HCT116 (cell line): ENCODE results near the gene DHFR2. TPM values are rescaled to one million over a fixed set of nuclear protein-coding genes. Genes with fewer than 3 reads are reported as not detected.

ENCODE experiments used
- ATAC-seq: fragments of 200-7000 bp; cut with Tn5 transposase; 2 replicates; pipeline ENCODE4 v1.9.1; 2020; ENCODE audit warnings: mild to moderate bottlenecking, moderate library complexity
- BruUV-seq: library from RNA; stranded (reverse); fragments of 400-500 nt; replicated peaks from 2 replicates; lab custom pipeline; 2021; lab: Mats Ljungman, UMichigan
- CTCF ChIA-PET: fragments of 300-600 bp; sonication (Branson Sonifier 250); formaldehyde crosslinking; loops from one replicate; lab custom pipeline; 2021; ENCODE audit warnings: antibody characterized with exemption; lab: Charles Lee
- POLR2A ChIA-PET: fragments of 300-600, 350-600 bp; sonication (Branson Sonifier 250); formaldehyde crosslinking; loops from one replicate; lab custom pipeline; 2021; ENCODE audit warnings: antibody characterized with exemption; lab: Charles Lee
- RAD21 ChIA-PET, 2 experiments: fragments of 300-600 bp; sonication (Branson Sonifier 250); formaldehyde crosslinking; loops; one replicate each; lab custom pipeline; 2023; ENCODE audit warnings: low total read pairs in 2 of 2; ENCODE audit not compliant: uncharacterized antibody in 2 of 2, unreplicated experiment in 2 of 2, low non-redundant PET in 1 of 2; lab: Charles Lee
- DNase-seq: peaks from one replicate; pipeline ENCODE4 v3.0.0-alpha.2; 2010; ENCODE audit warnings: low read depth, low spot score
- H2AFZ ChIP-seq: fragments of 200-600 bp; shearing (Covaris generic), sonication (generic); 2 replicates; pipeline ENCODE4 v1.6.1; 2017; ENCODE audit warnings: low read depth, mixed run types, mixed read lengths, antibody characterized with exemption, low read length; ENCODE audit not compliant: poor library complexity, severe bottlenecking
- H3K27ac ChIP-seq: 2 replicates; pipeline ENCODE4 v1.5.1; 2012; ENCODE audit warnings: low read depth, low read length
- H3K27me3 ChIP-seq: fragments of 200-600 bp; sonication (generic); 2 replicates; pipeline ENCODE4 v1.6.1; 2016; ENCODE audit warnings: mixed run types, low read length, mixed read lengths; ENCODE audit not compliant: insufficient read depth
- H3K36me3 ChIP-seq, 2 experiments: fragments of 200-500 bp in 1 of 2; fragments of 200-600 bp in 1 of 2; sonication (Bioruptor generic) in 1 of 2; sonication (generic) in 1 of 2; 2 replicates each; pipeline versions ENCODE4 v1.5.1 to v1.6.1; 2014 to 2016; ENCODE audit warnings: low read length in 2 of 2, inconsistent platforms in 1 of 2, mixed read lengths in 1 of 2, mixed run types in 1 of 2; ENCODE audit not compliant: insufficient read depth in 2 of 2, control insufficient read depth in 1 of 2
- H3K4me1 ChIP-seq, 2 experiments: fragments of 200-600 bp in 1 of 2; sonication (generic) in 1 of 2; 2 replicates each; pipeline versions ENCODE4 v1.5.1 to v1.6.1; 2012 to 2017; ENCODE audit warnings: low read length in 2 of 2, inconsistent platforms in 1 of 2, mild to moderate bottlenecking in 1 of 2, mixed read lengths in 1 of 2, mixed run types in 1 of 2, moderate library complexity in 1 of 2; ENCODE audit not compliant: insufficient read depth in 2 of 2, control insufficient read depth in 1 of 2
- H3K4me2 ChIP-seq: fragments of 200-600 bp; sonication (generic); 2 replicates; pipeline ENCODE4 v1.6.1; 2017; ENCODE audit warnings: mixed run types, low read length, mixed read lengths
- H3K4me3 ChIP-seq, 2 experiments: fragments of 200-600 bp in 1 of 2; sonication (generic) in 1 of 2; replicated peaks in 1 of 2; 2 replicates each; pipeline ENCODE4 v1.5.1; 2011 to 2016; ENCODE audit warnings: low read length in 2 of 2, control low read depth in 1 of 2, low read depth in 1 of 2, mild to moderate bottlenecking in 1 of 2, mixed read lengths in 1 of 2, mixed run types in 1 of 2
- H3K79me2 ChIP-seq: fragments of 200-600 bp; sonication (generic); 2 replicates; pipeline ENCODE4 v1.6.1; 2017; ENCODE audit warnings: mild to moderate bottlenecking, mixed run types, low read length, moderate library complexity, mixed read lengths; ENCODE audit not compliant: insufficient read depth
- H3K9ac ChIP-seq: fragments of 200-600 bp; sonication (generic); 2 replicates; pipeline ENCODE4 v1.6.1; 2016; ENCODE audit warnings: low read length, mixed read lengths
- H3K9me2 ChIP-seq: fragments of 200-600 bp; sonication (generic), shearing (Covaris generic); 2 replicates; pipeline ENCODE4 v1.6.1; 2017; ENCODE audit warnings: mixed run types, mild to moderate bottlenecking, moderate library complexity; ENCODE audit not compliant: insufficient read depth
- H3K9me3 ChIP-seq, 2 experiments: fragments of 200-500 bp in 1 of 2; fragments of 200-600 bp in 1 of 2; sonication (Bioruptor generic) in 1 of 2; sonication (generic) in 1 of 2; 2 replicates each; pipeline ENCODE4 v1.6.1; 2014 to 2017; ENCODE audit warnings: low read length in 2 of 2, mixed read lengths in 2 of 2, inconsistent platforms in 1 of 2, low read depth in 1 of 2, mild to moderate bottlenecking in 1 of 2, mixed run types in 1 of 2, moderate library complexity in 1 of 2; ENCODE audit not compliant: control insufficient read depth in 1 of 2, insufficient read depth in 1 of 2
- H4K20me1 ChIP-seq: fragments of 200-600 bp; sonication (generic), shearing (Covaris generic); 2 replicates; pipeline ENCODE4 v1.6.1; 2017; ENCODE audit warnings: mixed run types, mild to moderate bottlenecking, moderate library complexity; ENCODE audit not compliant: insufficient read depth
- CBX3 ChIP-seq: IDR thresholded peaks from 2 replicates; pipeline ENCODE4 v1.6.1; 2012; ENCODE audit warnings: low read depth
- CEBPB ChIP-seq: IDR thresholded peaks from 2 replicates; pipeline ENCODE4 v1.6.1; 2012; ENCODE audit warnings: low read depth
- ELF1 ChIP-seq: IDR thresholded peaks from 2 replicates; pipeline ENCODE4 v1.6.1; 2012; ENCODE audit warnings: low read depth, borderline replicate concordance
- EZH2 ChIP-seq: fragments of 200-600 bp; sonication (generic); IDR thresholded peaks from 2 replicates; pipeline ENCODE4 v1.6.1; 2017; ENCODE audit warnings: antibody characterized with exemption, mixed run types
- EZH2phosphoT487 ChIP-seq: fragments of 200-600 bp; IDR thresholded peaks from 2 replicates; pipeline ENCODE4 v1.6.1; 2018; ENCODE audit warnings: antibody characterized with exemption, borderline replicate concordance
- FOSL1 ChIP-seq: IDR thresholded peaks from 2 replicates; pipeline ENCODE4 v1.6.1; 2012; ENCODE audit warnings: low read depth
- JUND ChIP-seq: IDR thresholded peaks from 2 replicates; pipeline ENCODE4 v1.6.1; 2012
- POLR2AphosphoS5 ChIP-seq: IDR thresholded peaks from 2 replicates; pipeline ENCODE4 v1.6.1; 2011; ENCODE audit warnings: mild to moderate bottlenecking, low read depth, low read length, moderate library complexity
- RAD21 ChIP-seq: IDR thresholded peaks from 2 replicates; pipeline ENCODE4 v1.6.1; 2012; ENCODE audit warnings: low read depth, mild to moderate bottlenecking
- SIN3A ChIP-seq: IDR thresholded peaks from 2 replicates; pipeline ENCODE4 v1.6.1; 2012; ENCODE audit warnings: low read depth
- SP1 ChIP-seq: IDR thresholded peaks from 2 replicates; pipeline ENCODE4 v1.6.1; 2012; ENCODE audit warnings: low read depth
- SRF ChIP-seq: IDR thresholded peaks from 2 replicates; pipeline ENCODE4 v1.6.1; 2012; ENCODE audit warnings: low read depth
- TCF7L2 ChIP-seq: IDR thresholded peaks from 2 replicates; pipeline ENCODE4 v1.7.0; 2011; ENCODE audit warnings: borderline replicate concordance, inconsistent platforms; ENCODE audit not compliant: insufficient read depth, insufficient read length; ENCODE audit errors: extremely low read depth
- YY1 ChIP-seq: IDR thresholded peaks from 2 replicates; pipeline ENCODE4 v1.6.1; 2011; ENCODE audit warnings: low read length, low read depth, moderate library complexity, mild to moderate bottlenecking; ENCODE audit not compliant: insufficient replicate concordance; ENCODE audit errors: extremely low read depth
- ZBTB33 ChIP-seq: IDR thresholded peaks from 2 replicates; pipeline ENCODE4 v1.6.1; 2011; ENCODE audit warnings: mild to moderate bottlenecking, low read length, moderate library complexity; ENCODE audit not compliant: insufficient replicate concordance; ENCODE audit errors: extremely low read depth
- ZFX ChIP-seq: fragments of 450-650 bp; IDR thresholded peaks from 2 replicates; pipeline ENCODE4 v1.6.1; 2017
- ZNF274 ChIP-seq: fragments of 200-500 bp; sonication (Bioruptor generic); IDR thresholded peaks from 2 replicates; pipeline ENCODE4 v1.6.1; 2014; ENCODE audit warnings: mild to moderate bottlenecking, low read depth, low read length, inconsistent platforms
- intact Hi-C: fragments of 100-400 bp; cut with micrococcal nuclease; formaldehyde crosslinking; loops from 2 replicates; pipeline ENCODE4 v1.10.0; 2022
- total RNA-seq: library from RNA; stranded (reverse); gene quantifications from one replicate; pipeline ENCODE4 v1.2.1, GENCODE V29; 2021; ENCODE audit not compliant: unreplicated experiment
- TF ChIP-seq, protein P1 (sequence below): IDR thresholded peaks from 2 replicates; pipeline ENCODE4 v1.6.1; 2012
- TF ChIP-seq, protein P2 (sequence below), 3 experiments: fragments of 200-600 bp in 1 of 3; sonication (generic) in 1 of 3; IDR thresholded peaks in 2 of 3; conservative IDR thresholded peaks in 1 of 3; 2 replicates each; pipeline ENCODE4 v1.5.1; 2012 to 2017; ENCODE audit warnings: low read depth in 2 of 3, low read length in 2 of 3, antibody characterized with exemption in 1 of 3, borderline replicate concordance in 1 of 3, control low read depth in 1 of 3, mild to moderate bottlenecking in 1 of 3, mixed read lengths in 1 of 3, mixed run types in 1 of 3, moderate library complexity in 1 of 3; ENCODE audit not compliant: insufficient read depth in 1 of 3

The DHFR2 gene
- total RNA-seq, 1 experiment from 2014 or later, result 1.8 TPM

GRCh38 chr3:94065819-94066480 is 3.2 kb upstream of the DHFR2 start:
- peaks cover 14% of the 10 kb centered on the region; the same call in 1 of the 2 replicates for H3K79me2 ChIP-seq
- no peak overlapping the region for H3K4me3 ChIP-seq
- peaks cover 6 to 15% of the 10 kb centered on the region in 2 experiments; a peak in 3 of 4 replicates for H3K4me1 ChIP-seq
- POLR2A ChIA-PET, result no interaction called here
- no peaks in the 10 kb centered on the region; a peak in 1 of 4 replicates for H3K36me3 ChIP-seq
- H3K4me2 ChIP-seq, result no peak overlapping the region
- ATAC-seq (no peak), DNase-seq (no peak)
- H4K20me1 ChIP-seq, result no peaks in the 10 kb centered on the region
- H3K9me3 ChIP-seq, result no peaks in the 10 kb centered on the region
- RAD21 ChIA-PET, result no interaction called here
- CTCF ChIA-PET, result no interaction called here
- no peak overlapping the region for H3K9ac ChIP-seq
- H2AFZ ChIP-seq, result no peak overlapping the region
- no TSS peak for BruUV-seq
- intact Hi-C loops, result loop anchor here (10.0 kb wide), 1 partner anchor 221 kb away; no protein-coding TSS in a partner anchor
- H3K27me3 ChIP-seq, result no peaks in the 10 kb centered on the region
- TF ChIP-seq JUND, result no peak
- no peak for TF ChIP-seq CBX3
- no peak for TF ChIP-seq SRF
- no peak for TF ChIP-seq YY1
- no peak for TF ChIP-seq POLR2AphosphoS5
- TF ChIP-seq ZNF274, result no peak
- no peak for TF ChIP-seq FOSL1
- TF ChIP-seq, protein P1, sequence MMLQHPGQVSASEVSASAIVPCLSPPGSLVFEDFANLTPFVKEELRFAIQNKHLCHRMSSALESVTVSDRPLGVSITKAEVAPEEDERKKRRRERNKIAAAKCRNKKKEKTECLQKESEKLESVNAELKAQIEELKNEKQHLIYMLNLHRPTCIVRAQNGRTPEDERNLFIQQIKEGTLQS, result no peak
- TF ChIP-seq SIN3A, result no peak
- TF ChIP-seq, protein P2, sequence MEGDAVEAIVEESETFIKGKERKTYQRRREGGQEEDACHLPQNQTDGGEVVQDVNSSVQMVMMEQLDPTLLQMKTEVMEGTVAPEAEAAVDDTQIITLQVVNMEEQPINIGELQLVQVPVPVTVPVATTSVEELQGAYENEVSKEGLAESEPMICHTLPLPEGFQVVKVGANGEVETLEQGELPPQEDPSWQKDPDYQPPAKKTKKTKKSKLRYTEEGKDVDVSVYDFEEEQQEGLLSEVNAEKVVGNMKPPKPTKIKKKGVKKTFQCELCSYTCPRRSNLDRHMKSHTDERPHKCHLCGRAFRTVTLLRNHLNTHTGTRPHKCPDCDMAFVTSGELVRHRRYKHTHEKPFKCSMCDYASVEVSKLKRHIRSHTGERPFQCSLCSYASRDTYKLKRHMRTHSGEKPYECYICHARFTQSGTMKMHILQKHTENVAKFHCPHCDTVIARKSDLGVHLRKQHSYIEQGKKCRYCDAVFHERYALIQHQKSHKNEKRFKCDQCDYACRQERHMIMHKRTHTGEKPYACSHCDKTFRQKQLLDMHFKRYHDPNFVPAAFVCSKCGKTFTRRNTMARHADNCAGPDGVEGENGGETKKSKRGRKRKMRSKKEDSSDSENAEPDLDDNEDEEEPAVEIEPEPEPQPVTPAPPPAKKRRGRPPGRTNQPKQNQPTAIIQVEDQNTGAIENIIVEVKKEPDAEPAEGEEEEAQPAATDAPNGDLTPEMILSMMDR (IDR thresholded peaks at IDR 0.05 in 2 of 3, conservative IDR thresholded peaks at IDR 0.05 in 1 of 3; ENCODE audit: borderline replicate concordance in 1 of 3, insufficient read depth in 1 of 3, low read depth in 2 of 3, low read length in 2 of 3), result no peak
- TF ChIP-seq CEBPB, result no peak
- TF ChIP-seq TCF7L2, result no peak
- no peak for TF ChIP-seq RAD21
- no peak for TF ChIP-seq EZH2
- no peak for TF ChIP-seq SP1
- no peak for TF ChIP-seq ZFX
- no peak for TF ChIP-seq EZH2phosphoT487
- no peak for TF ChIP-seq ELF1
- no peak for TF ChIP-seq ZBTB33
- TF ChIP-seq, all 23 proteins: peak for 0
- H3K9me2 ChIP-seq, result no peaks in the 10 kb centered on the region
- no peak overlapping the region for H3K27ac ChIP-seq
